ENCODE data around the gene POU2F3.
"Not testable (repeated sequence)": the region's sequence is repeated elsewhere in the genome, so short reads cannot be mapped to it uniquely, and the experiment has no call there.

Gene POU2F3

DNA sequence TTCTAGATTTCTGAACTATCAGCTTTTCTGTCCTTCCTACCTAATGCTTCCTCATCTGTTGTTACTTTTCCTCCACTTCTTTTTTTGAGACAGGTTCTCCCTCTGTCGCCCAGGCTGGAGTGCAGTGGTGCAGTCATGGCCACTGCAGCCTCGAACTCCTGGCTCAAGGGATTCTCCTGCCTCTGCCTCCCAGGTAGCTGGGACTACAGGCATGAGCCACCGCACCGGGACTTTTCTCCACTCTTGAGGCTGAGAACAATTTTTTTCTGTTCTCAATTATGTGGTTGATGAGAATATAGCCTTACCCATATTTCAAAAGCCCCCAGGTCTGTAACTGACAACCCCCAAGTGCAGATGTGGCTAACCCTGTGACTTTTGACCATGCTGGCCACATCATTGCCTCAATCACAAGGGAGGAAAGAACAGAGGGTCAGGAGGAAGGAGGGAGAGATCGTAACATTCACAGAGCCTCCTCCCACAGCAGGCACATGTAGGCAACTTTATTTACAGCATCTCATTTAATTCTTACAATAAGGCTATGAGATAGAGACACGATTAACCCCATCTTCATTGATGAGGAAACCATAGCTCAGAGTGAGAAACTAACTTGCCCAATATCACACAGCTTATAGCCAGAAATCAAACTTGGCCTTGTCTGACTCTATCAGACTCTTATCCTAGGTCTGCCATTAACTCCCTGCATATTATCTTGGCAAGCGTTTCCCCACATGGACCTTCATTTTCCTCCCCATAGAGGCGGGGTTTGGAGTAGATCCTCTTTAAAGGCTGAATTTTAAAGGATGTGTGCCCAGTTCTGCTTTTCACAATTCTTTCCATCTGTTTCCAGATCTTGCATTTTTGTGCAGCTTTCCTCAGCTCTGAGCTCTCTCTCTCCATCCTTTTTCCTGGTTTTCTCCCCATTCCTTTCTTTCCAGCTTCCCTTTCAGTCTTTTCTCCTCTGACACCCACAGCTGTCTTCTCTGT, 9.6 kb downstream of the POU2F3 start:
- no peak for DNase-seq (ENCODE audit: low spot score)

DNA sequence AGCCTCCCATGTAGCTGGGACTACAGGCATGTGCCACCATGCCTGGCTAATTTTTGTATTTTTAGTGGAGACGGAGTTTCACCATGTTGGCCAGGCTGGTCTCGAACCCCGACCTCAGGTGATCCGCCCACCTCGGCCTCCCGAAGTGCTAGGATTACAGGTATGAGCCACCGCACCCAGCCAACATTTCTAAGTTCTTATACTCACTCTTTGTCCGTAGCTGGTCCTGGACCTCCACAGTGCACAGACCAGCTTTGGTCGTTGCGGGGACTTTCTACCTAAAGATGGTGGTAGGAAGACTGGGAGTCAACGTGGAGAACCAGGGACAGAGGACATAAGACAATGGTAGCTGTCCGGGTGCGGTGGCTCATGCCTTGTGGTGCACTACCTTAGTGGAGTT, 13.4 kb downstream of the POU2F3 start:
- DNase-seq (ENCODE audit: low spot score): not testable (repeated sequence)

DNA sequence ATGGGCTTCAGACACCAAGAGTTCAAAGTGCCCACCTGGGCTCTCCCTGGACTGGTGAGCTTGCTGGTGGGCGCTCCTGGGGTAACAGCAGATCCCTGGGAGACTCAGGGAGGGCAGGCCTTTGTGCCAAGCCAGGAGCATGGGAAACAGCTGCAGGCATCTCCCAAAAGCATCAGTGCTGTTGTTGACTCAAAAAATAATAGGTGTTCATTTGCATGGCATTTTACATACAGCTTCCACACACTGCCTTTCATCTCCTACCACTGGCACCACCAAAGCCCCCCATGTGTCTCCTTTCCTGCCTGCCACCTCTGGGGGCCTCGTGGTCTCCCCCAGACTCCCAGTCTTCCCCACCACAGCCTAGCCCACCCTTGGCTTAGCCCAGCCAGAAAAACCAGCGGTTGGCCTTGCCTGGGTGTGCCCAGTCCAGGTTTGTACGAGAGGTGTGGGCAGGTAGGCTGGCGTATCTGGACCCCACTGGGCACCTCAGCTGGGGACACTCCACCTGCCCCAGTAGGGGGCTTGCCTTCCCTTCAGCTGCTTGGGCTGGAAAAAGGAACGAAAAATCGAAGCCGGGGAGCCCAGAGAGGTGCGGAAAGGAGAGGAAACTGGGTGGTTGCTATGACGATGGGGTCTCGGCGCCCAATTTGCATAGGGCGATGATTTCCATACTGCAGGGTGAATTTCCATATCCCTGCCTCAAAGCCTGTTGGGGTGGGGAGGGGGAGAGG, 15.0 kb downstream of the POU2F3 start:
- DNase-seq (ENCODE audit: low spot score): no peak

DNA sequence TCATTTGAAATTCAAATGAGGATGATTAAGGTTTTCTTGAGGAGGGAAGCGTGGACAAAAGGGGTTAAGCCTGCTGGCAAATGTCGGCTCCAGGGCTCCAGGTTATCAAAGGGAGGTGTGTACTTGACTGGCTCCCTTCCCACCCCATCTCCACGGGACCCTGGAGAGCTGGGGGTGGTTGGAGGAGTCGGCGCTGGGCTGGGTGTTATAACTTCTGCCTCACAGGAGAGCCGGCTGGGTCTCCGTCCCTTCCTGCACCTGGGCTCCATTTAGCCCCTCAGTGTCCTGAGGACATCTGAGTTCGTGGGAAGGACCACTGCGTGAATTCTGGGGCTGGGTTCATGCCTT, 15.6 kb downstream of the POU2F3 start:
- no peak for DNase-seq (ENCODE audit: low spot score)

DNA sequence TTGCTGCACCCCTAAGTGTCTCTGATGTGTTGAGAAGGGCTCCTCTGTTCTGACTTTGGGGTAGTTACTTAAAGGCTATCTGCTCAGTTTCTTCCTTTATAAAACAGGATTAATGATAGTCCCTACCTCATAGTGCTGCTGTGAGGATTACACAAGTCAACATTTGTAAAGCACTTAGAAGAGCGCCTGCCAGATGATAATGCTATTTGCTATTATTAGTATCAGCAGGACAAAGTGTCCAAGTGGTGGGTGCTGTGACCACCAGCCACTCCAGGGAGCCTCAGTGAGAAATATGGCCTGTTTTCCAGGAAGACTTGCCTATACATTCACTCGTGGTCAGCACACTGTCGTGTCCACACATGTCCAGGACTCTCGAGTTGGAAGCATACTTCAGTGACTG, 16.2 kb downstream of the POU2F3 start:
- DNase-seq (ENCODE audit: low spot score): no peak

DNA sequence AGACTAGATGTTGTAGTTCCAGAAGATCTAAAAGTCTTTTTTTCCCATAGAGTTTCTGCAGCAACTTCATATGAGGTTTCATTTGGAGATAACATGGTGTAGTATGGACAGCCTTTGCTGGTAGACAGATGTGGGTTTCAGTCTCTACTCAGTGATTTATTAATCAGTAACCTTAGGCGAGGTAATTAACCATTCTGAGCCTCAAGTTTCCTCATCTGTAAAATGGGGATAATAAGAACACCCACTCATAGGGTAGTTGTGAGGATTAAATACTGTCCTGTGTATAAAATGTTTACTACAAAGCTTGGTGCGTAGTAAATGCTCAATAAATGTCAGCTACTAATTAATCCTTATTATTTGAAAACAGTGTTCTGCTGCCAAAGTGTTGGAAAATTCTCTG, 16.8 kb downstream of the POU2F3 start:
- no peak for DNase-seq (ENCODE audit: low spot score)

DNA sequence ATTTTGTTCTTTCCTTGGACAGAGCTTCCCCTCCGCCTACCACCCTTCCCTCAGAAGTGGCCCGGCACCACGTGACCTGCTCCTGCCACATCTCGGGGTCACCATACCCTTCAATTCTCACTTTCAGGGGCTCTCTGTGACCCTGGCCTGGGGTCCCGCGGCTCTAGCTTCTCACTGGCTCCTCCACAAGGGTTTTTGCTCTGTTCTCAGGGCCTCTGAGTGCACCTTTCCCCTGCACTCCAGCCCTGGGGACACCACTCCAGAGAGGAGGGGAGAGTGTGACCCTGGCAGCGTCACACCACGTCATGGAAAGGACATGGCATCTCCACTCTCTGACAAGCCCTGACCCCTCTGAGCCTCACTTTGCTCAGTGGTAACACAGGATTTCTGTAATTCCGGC, 17.4 kb downstream of the POU2F3 start:
- no peak for DNase-seq (ENCODE audit: low spot score)

DNA sequence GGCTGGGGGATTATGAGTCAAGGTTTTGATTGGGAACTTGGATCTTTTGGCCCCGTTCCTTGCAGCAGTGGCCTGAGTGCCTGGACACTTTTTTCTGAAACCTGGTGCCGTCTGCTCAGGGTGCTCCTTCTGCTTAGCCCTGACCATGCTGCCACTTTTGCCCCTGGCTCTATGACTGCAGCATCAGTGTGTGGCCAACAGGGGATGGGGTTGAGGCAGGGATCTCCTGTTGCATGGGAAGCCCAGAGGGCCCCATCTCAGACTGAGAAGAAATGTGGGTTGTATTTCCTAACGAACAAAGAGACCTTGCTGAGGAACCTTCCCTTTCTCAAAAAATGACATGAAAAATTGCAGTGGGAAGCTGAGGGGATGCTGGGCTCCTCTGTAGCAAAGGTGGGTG, 18.7 kb downstream of the POU2F3 start:
- DNase-seq (ENCODE audit: low spot score): no peak

DNA sequence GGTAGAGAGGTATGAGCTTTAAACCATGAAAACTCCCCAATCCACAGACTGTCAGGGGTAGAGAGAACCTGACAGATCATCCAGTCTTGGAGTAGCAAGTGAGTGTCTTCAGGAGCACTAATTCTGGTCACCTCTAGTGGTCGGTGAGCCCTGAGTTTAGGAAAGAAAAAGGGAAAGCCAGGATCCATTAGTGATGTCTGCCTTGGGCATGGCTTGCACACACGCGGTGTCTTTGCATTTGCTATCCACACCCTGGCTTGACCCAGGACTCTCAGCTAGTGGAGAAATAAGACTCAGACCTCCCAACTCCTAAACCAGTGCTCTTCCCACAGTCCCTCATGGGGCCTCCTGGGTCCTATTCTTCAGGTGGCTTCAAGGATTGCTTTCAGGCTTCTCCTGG, 19.3 kb downstream of the POU2F3 start:
- no peak for DNase-seq (ENCODE audit: low spot score)

DNA sequence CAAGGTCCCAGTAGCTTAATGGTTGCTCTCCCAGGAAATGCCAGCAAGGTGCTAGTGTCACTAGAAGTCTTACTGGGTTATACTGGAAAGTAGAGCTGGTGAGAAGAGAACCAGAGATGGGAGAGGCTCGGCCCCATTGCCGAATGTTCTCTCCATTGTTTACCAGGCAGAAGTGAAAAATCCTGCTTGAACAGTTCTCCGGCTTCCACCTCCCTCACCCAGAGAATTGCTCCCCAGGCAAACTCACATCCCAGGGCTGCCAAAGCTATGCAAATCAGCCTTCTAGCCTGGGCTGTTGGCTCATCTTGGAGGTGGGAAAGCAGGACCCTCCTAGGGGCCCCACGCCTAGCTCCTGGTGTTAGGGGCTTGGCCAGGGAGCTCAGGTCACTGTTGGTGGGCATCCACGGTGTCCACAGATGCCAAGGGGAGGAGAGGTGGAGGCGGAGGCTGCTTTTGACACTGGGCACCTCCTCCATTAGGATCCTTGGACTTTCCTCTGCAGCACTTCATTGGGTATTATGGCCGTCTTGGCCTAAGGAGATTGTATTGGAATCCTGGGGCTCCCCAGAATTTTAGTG, 20.1 kb downstream of the POU2F3 start:
- no peak for DNase-seq (ENCODE audit: low spot score)

DNA sequence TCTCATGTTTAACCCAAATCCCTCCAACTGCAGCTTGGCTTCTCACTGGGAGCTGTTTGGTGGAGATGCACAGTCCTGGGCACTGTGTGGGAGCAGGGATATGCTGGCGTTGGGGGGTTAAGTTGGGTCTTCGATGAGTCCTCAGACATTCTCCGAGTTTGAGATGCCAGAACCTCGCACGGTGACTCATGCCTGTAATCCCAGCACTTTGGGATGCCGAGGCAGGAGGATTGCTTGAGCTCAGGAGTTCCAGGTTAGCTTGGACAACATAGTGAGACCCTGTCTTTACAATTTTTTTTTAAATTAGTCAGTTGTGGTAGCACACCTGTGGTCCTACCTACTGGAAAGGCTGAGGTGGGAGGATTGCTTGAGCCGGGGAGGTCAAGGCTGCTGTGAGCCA, 20.7 kb downstream of the POU2F3 start:
- no peak for DNase-seq (ENCODE audit: low spot score)

DNA sequence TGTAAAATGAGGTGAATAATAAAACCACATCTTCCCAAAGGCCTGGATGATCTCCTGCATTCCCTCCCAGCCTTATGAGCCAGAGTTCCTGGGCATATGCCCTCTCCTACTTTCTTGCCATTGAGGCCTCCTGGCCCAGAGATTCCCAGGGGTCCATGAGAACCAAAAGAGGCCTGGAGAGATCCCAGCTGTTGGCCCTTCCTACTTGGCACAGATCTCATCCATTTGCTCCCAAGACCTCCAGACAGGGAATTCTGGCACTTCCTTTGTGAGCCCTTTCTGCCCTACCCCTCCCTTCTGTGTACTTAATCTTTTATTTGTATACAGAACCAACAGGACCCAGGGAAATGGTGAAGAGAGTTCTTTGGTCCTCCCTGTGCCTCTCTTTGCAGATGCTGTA, 21.4 kb downstream of the POU2F3 start:
- DNase-seq (ENCODE audit: low spot score): no peak

DNA sequence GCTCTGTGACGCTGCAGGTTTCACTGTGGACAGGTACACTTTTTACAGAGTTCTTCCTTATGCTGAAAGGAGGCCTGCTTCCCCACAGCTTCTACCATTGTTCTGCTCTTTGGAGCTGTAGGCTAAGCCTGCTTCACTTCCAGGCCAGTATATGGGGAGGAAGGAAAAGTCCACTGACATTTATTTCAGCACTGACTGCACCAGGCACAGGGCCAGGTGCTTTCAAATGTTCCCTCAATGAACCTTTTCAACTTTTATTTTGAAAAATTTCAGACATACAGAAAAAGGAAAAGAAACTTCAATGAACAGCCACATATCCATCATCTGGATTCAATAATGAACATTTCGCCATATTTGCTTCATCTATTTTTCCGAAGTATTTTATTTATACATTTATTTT, 22.0 kb downstream of the POU2F3 start:
- DNase-seq (ENCODE audit: low spot score): no peak

DNA sequence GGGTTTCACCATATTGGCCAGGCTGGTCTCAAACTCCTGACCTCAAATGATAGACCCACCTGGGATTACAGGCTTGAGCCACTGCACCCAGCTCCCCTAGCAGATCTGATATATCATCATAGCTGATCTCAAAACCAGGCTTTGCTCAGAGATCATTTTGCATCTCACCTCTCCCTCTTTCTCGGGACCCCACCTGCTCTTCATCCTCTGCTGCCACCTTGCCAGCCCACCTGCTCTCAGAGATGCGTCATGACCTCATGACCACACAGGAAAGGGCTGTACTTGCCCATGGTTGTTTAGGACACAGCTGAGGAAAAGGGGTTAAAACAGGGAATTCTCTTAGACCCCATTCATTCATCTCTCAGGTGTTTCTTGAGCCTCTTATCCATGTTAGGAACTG, 27.4 kb downstream of the POU2F3 start:
- no peak for DNase-seq (ENCODE audit: low spot score)

DNA sequence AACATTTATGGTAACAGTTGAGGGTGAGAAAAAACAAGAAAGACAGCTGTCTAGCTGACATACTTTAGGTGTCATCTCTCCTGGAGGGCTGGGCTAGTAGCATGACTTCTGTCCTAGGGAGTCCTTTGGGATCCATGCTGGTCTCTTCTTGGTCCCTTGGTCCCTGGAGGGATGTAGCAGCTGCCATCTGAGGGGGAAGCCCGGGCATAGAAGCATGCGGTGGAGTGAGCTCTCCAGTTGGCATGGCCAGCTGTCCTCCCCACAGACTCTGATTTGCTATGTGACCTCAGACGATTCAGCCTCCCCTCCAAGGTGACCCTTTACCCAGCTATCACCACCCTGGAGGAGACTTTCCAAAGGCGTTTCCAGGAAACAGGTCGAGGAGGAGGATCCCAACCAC, 28.7 kb downstream of the POU2F3 start:
- DNase-seq (ENCODE audit: low spot score): no peak

DNA sequence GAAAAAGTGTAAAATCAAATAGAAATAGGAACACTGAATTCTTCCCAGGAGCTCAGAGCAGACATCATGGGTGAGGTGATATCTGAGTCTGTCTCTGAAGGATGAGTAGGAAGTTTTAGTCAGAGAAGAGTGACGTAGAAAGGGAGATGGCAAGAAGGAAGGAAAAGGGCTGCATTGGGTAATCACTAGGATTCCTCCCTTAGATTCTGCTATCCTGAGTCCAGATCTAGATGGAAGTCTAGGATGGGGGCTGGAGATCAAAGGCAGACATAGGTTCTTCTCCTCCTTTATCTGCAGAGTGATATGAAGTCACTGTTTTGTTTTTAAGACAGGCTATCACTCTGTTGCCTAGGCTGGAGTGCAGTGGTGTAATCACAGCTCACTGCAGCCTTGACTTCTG, 30.4 kb downstream of the POU2F3 start:
- DNase-seq (ENCODE audit: low spot score): no peak

DNA sequence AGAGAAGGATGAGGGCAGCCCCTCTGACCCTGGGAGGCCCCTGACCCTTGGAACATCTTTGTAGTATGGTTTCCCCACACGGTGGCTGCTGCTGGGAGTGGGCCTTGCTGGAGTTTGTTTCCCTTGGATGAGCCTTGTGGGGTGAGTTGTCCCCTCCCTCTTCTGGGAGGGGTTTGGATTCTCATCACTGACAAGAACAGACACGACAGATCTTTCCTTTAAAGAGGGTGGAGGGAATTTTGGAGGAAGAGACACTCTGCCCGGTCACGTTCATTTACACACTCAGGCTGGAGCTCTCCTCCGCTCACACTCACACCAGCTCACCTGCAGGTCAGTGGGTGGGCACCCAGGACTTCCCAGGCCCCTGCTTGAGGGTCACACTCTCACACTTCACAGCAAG, 31.7 kb downstream of the POU2F3 start:
- no peak for DNase-seq (ENCODE audit: low spot score)

DNA sequence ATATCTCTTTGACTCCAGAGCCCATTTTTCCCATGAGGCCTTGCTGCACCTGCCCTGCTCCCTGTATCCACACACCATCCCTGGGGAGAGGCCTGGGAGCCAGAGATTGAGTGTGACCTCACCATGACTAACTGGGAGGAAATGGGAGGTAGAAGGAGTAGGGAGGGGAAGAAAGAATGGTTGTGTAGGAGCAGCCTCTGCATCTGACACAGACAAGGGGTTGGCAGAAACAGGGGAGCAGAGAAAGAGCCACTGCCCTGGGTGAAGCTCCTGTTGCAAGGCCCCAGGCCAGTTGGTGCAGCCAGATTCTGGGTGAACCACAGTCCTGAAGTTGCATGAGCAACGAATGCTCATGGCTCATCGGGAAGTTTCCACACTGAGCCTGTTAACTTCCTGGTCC, 32.4 kb downstream of the POU2F3 start:
- DNase-seq (ENCODE audit: low spot score): peak; percentile 56

DNA sequence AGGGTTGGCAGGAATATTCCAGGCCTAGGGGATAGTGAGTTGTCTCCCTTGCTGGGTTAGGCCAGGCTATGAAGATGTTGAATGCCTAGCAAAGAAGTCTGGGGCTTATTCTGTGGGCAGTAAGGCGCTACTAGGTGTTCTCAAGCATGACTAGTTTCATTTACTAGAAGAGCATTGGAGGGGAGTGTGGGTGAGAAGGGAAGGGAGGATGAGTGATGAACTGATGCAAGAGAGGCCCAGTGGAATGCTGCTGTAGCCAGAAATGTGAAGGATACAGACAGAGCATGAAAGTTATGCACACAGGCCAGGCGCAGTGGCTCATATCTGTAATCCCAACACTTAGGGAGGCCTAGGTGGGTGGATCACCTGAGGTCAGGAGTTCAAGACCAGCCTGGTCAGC, 33.5 kb downstream of the POU2F3 start:
- DNase-seq (ENCODE audit: low spot score): no peak

DNA sequence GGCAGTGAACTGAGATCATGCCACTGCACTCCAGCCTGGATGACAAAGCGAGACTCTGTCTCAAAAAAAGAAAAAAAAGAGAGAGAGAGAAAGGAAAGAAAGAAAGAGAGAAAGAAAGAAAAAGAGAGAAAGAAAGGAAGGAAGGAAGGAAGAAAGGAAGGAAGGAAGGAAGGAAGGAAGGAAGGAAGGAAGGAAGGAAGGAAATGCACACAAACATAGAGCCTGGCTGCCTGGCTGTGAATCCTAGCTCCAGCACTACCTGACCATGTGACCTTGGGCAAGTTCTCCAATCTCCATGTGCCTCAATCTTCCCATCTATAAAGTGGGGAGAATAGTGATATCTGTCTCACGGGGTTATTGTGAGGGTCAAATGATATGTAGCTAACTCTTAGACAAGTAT, 34.0 kb downstream of the POU2F3 start:
- DNase-seq (ENCODE audit: low spot score): not testable (repeated sequence)

DNA sequence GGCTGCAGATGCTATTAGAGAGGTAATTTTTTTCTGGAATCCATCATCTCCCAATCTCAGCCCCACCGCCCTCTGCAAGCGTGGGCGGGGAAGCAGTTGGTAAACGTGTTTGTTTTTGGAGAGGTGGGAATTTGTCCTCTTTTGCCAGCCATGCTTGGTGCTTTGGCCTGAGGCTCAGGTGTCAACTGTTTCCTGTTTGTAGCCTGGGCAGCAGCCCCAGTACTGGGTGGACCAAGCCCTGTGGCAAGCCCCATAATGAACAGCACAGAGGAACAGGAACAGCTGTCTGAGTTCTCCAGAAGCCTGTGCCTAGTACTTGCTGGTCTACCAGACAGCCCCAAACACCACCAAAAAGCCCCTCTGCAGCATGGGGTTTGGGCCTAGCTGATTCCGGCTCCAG, 39.6 kb downstream of the POU2F3 start:
- no peak for DNase-seq (ENCODE audit: low spot score)

DNA sequence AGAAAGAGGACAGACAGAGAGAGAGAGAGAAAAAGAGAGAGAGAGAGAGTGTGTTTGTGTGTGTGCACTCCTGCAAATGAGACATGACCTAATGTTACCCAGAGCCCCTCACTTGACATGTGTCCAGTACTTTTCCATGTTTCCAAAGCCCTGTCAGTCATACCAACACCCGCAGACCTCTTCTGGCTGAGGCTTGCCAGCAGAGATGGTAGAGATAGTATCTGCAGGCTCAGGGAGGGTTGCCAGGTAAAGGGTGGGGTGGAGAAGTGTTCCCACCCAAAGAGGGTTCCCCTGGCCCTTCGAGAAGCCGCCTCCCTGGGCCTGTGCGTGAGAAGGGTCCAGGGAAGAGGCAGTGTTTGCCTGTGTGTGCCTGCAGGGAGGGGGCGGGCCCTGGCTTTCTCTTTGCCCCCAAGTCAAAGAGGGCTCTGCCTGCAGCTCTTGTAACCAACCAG, 40.7 kb downstream of the POU2F3 start:
- DNase-seq (ENCODE audit: low spot score): no peak

DNA sequence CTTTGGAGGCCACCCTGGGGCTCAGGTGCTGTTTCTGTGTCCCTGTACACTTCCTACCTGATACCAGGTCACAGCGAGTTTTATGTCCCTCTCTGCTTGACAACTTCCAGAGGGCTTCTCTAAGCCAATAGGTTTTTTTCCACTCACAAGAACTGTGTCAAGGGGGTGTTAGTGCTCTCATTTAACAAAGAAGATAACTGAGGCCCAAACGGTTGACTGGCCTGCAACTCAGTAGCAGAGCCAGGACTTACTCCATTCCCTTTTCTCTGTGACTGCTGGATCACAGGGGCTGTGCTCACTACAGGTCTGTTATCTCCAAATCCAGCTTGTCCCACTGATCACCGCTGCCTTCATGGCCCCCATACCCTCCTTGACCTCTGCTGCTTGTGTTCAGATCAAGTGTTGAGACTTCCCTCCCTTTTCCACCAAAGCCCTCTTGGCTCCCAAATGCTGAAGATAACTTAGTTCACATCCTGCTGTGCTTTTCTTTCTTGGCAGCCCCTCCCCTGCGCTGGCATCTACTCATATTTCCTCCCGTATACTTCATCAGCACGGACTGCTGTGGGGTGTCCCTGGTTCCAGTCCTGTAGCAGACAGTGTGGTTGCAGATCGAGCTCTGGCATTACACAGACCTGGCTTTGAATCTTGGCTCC, 41.3 kb downstream of the POU2F3 start:
- DNase-seq (ENCODE audit: low spot score): no peak

Data from RKO (cell line).